K562 (cell line): ENCODE data around the gene LDB2. TPM values are rescaled to one million over a fixed set of nuclear protein-coding genes. Genes with fewer than 3 reads are reported as not detected.

Experiments used
- ATAC-seq: fragments of 200-7000 bp; cut with Tn5 transposase; 3 replicates; pipeline ENCODE4 v1.9.1; 2020; ENCODE audit warnings: moderate library complexity
- BruUV-seq: library from RNA; stranded (reverse); fragments of 400-500 nt; replicated peaks from 2 replicates; lab custom pipeline; 2021; lab: Mats Ljungman, UMichigan
- CTCF ChIA-PET: fragments of 300-600 bp; formaldehyde crosslinking; extraction: SDS; loops from one replicate; lab custom pipeline; 2021; ENCODE audit warnings: low intra/inter-chr PET ratio; lab: Yijun Ruan, JAX
- POLR2A ChIA-PET: fragments of 300-600, 350-650 bp; sonication (Branson Sonifier 250); formaldehyde crosslinking; extraction: SDS; loops from one replicate; lab custom pipeline; 2021; ENCODE audit warnings: antibody characterized with exemption, inconsistent platforms; lab: Yijun Ruan, JAX
- DNase-seq, 4 experiments: peaks; one replicate each; pipeline versions ENCODE4 v3.0.0 to v3.0.0-alpha.2; 2011 to 2018; ENCODE audit warnings: low spot score in 3 of 4, mixed read lengths in 3 of 4; ENCODE audit errors: extremely low read depth in 1 of 4
- FAIRE-seq: peaks from 2 replicates; lab custom pipeline; 2011; peaks lifted over from hg19 to GRCh38; lab: Jason Lieb, UNC
- H2AFZ ChIP-seq: 2 replicates; pipeline ENCODE4 v1.6.0; 2011; ENCODE audit warnings: low read depth, low read length, control low read depth, inconsistent platforms
- H3K27ac ChIP-seq: fragments of 200-600 bp; 3 replicates; pipeline ENCODE4 v1.8.0; 2011; ENCODE audit warnings: low read depth, mild to moderate bottlenecking, control low read depth, inconsistent platforms, low read length, moderate library complexity, mixed read lengths; ENCODE audit errors: extremely low read depth
- H3K27me3 ChIP-seq, 2 experiments: fragments of 300-600 bp in 1 of 2; 2 replicates in 1 of 2; 3 replicates in 1 of 2; pipeline versions ENCODE4 v1.6.0 to v1.8.0; 2011; ENCODE audit warnings: inconsistent platforms in 2 of 2, low read length in 2 of 2, mild to moderate bottlenecking in 1 of 2, mixed read lengths in 1 of 2, moderate library complexity in 1 of 2; ENCODE audit not compliant: control insufficient read depth in 2 of 2, insufficient read depth in 2 of 2
- H3K36me3 ChIP-seq: fragments of 300-600 bp; 3 replicates; pipeline ENCODE4 v1.8.0; 2011; ENCODE audit warnings: mild to moderate bottlenecking, low read length, inconsistent platforms; ENCODE audit not compliant: control insufficient read depth, insufficient read depth
- H3K4me1 ChIP-seq, 2 experiments: fragments of 200-600 bp in 1 of 2; replicated peaks in 1 of 2; 2 replicates in 1 of 2; 3 replicates in 1 of 2; pipeline versions ENCODE4 v1.5.1 to v1.8.0; 2011; ENCODE audit warnings: inconsistent platforms in 2 of 2, low read length in 2 of 2, mild to moderate bottlenecking in 1 of 2, mixed read lengths in 1 of 2, moderate library complexity in 1 of 2; ENCODE audit not compliant: control insufficient read depth in 2 of 2, insufficient read depth in 2 of 2
- H3K4me2 ChIP-seq: 2 replicates; pipeline ENCODE4 v1.6.1; 2011; ENCODE audit warnings: low read length, control low read depth, inconsistent platforms, mixed read lengths; ENCODE audit not compliant: insufficient read depth
- H3K4me3 ChIP-seq: fragments of 200-600 bp; sonication (generic), shearing (Covaris generic); 2 replicates; pipeline ENCODE4 v1.5.1; 2016; ENCODE audit warnings: control low read depth, inconsistent platforms
- H3K79me2 ChIP-seq: fragments of 200-600 bp; 3 replicates; pipeline ENCODE4 v1.8.0; 2011; ENCODE audit warnings: low read length, inconsistent platforms; ENCODE audit not compliant: control insufficient read depth, insufficient read depth
- H3K9ac ChIP-seq, 2 experiments: 2 replicates each; pipeline versions ENCODE4 v1.6.0 to v1.6.1; 2011; ENCODE audit warnings: low read depth in 2 of 2, low read length in 2 of 2, control low read depth in 1 of 2, inconsistent platforms in 1 of 2, mild to moderate bottlenecking in 1 of 2, mixed read lengths in 1 of 2; ENCODE audit not compliant: insufficient read depth in 1 of 2
- H3K9me1 ChIP-seq: one replicate; pipeline ENCODE4 v1.6.0; 2011; ENCODE audit warnings: inconsistent platforms, mild to moderate bottlenecking, low read length, moderate library complexity; ENCODE audit not compliant: control insufficient read depth, insufficient read depth
- H3K9me3 ChIP-seq: replicated peaks from 2 replicates; pipeline ENCODE4 v1.5.1; 2011; ENCODE audit warnings: low read depth, low read length, inconsistent platforms; ENCODE audit not compliant: control insufficient read depth, insufficient read depth
- H4K20me1 ChIP-seq: replicated peaks from 2 replicates; pipeline ENCODE4 v1.6.1; 2011; ENCODE audit warnings: low read length, inconsistent platforms, mixed read lengths; ENCODE audit not compliant: control insufficient read depth, insufficient read depth
- CREBBP ChIP-seq: IDR thresholded peaks from one replicate; pipeline ENCODE4 v1.6.1; 2012; ENCODE audit warnings: low read depth, mild to moderate bottlenecking, control low read depth, inconsistent platforms, low read length
- ETV5 ChIP-seq: sonication (generic); formaldehyde crosslinking; IDR thresholded peaks from 2 replicates; pipeline ENCODE4 v1.4.0; 2020; ENCODE audit warnings: low read depth, mild to moderate bottlenecking, missing genetic modification reagents
- FOSL1 ChIP-seq: fragments of 200-800 bp; sonication (Bioruptor generic); conservative IDR thresholded peaks from 2 replicates; pipeline ENCODE4 v1.6.1; 2016; ENCODE audit warnings: missing genetic modification characterization, missing compliant biosample characterization
- LCOR ChIP-seq: sonication (generic); formaldehyde crosslinking; IDR thresholded peaks from 2 replicates; pipeline ENCODE4 v1.8.0; 2022; ENCODE audit warnings: mild to moderate bottlenecking, missing genetic modification reagents
- MBD2 ChIP-seq: sonication (generic); IDR thresholded peaks from 2 replicates; pipeline ENCODE4 v1.6.1; 2016; ENCODE audit warnings: low read depth, borderline replicate concordance
- MTA1 ChIP-seq: fragments of 450-650 bp; IDR thresholded peaks from 2 replicates; pipeline ENCODE4 v1.6.1; 2017; ENCODE audit warnings: borderline replicate concordance
- NEUROD1 ChIP-seq: fragments of 150-350 bp; IDR thresholded peaks from 2 replicates; pipeline ENCODE4 v1.6.1; 2014; ENCODE audit warnings: borderline replicate concordance, low read length, low read depth; ENCODE audit not compliant: partially characterized antibody
- POLR2AphosphoS5 ChIP-seq: IDR thresholded peaks from 2 replicates; pipeline ENCODE4 v1.6.1; 2011; ENCODE audit warnings: mild to moderate bottlenecking, low read depth, low read length, moderate library complexity; ENCODE audit not compliant: control insufficient read depth, insufficient read depth
- RB1 ChIP-seq: fragments of 450-650 bp; IDR thresholded peaks from 2 replicates; pipeline ENCODE4 v1.6.1; 2017; ENCODE audit warnings: low read depth, mild to moderate bottlenecking
- SPI1 ChIP-seq: IDR thresholded peaks from 2 replicates; pipeline ENCODE4 v1.6.1; 2011; ENCODE audit warnings: low read depth, low read length, control low read depth, borderline replicate concordance
- SRSF3 ChIP-seq: fragments of 200-400 bp; formaldehyde crosslinking; IDR thresholded peaks from 2 replicates; pipeline ENCODE4 v1.6.1; 2016; ENCODE audit warnings: mild to moderate bottlenecking, low read length, moderate library complexity; ENCODE audit not compliant: insufficient read depth
- STAT5B ChIP-seq: fragments of 250-450 bp; sonication (Bioruptor Pico); IDR thresholded peaks from 2 replicates; pipeline ENCODE4 v1.8.0; 2021; ENCODE audit warnings: mild to moderate bottlenecking, inconsistent platforms
- WHSC1 ChIP-seq: IDR thresholded peaks from one replicate; pipeline ENCODE4 v1.6.1; 2012; ENCODE audit warnings: low read length, control low read depth, inconsistent platforms
- ZFP30 ChIP-seq: fragments of 250-450 bp; sonication (Bioruptor Pico); IDR thresholded peaks from 2 replicates; pipeline ENCODE4 v1.8.0; 2022; ENCODE audit warnings: moderate library complexity, mild to moderate bottlenecking, inconsistent platforms, borderline replicate concordance
- ZNF184 ChIP-seq: sonication (generic); formaldehyde crosslinking; IDR thresholded peaks from 2 replicates; pipeline ENCODE4 v1.5.0; 2020; ENCODE audit warnings: missing genetic modification reagents
- ZNF24 ChIP-seq: fragments of 450-650 bp; IDR thresholded peaks from 2 replicates; pipeline ENCODE4 v1.6.1; 2016
- ZNF316 ChIP-seq: fragments of 450-650 bp; IDR thresholded peaks from 2 replicates; pipeline ENCODE4 v1.6.1; 2016
- ZNF551 ChIP-seq: fragments of 250-450 bp; sonication (Bioruptor Pico); IDR thresholded peaks from 2 replicates; pipeline ENCODE4 v1.5.0; 2021; ENCODE audit warnings: mild to moderate bottlenecking, moderate library complexity
- ZNF77 ChIP-seq: fragments of 250-450 bp; sonication (Bioruptor Pico); IDR thresholded peaks from 2 replicates; pipeline ENCODE4 v1.5.0; 2020
- ZNF778 ChIP-seq: fragments of 450-650 bp; formaldehyde crosslinking; IDR thresholded peaks from 2 replicates; pipeline ENCODE4 v1.4.0; 2020; ENCODE audit warnings: mild to moderate bottlenecking, moderate library complexity
- WGBS: fragments of 100-300 bp; shearing (Covaris generic); methylation state at CpG from one replicate; pipeline ENCODE4 v1.1.6; 2016; ENCODE audit warnings: low coverage, mixed read lengths; ENCODE audit not compliant: insufficient coverage; ENCODE audit errors: missing lambda C conversion rate; 5-methylcytosine and 5-hydroxymethylcytosine counted together
- in situ Hi-C: fragments of 300-500 bp; cut with MboI; formaldehyde crosslinking; loops from 4 replicates; pipeline ENCODE4 v1.15.0; 2018; ENCODE audit warnings: inconsistent platforms, mixed read lengths
- intact Hi-C: fragments of 100-400 bp; cut with micrococcal nuclease; formaldehyde crosslinking; loops from 2 replicates; pipeline ENCODE4 v1.14.2; 2022
- polyA plus RNA-seq, 8 experiments: library from polyadenylated mRNA; depleted of rRNA in 4 of 8; stranded (reverse) in 5 of 8; unstranded in 3 of 8; fragments of >200 nt; fragmentation: Nextera tagmentation in 2 of 8; fragmentation: Illumina TruSeq in 1 of 8; extraction: Ambion mirVana in 2 of 8; extraction: Trizol in 1 of 8; gene quantifications; 2 replicates each; pipeline versions ENCODE4 v1.2.1 to v1.2.3, GENCODE V29; 2011 to 2014; ENCODE audit warnings: inconsistent platforms in 1 of 8, missing spikeins in 1 of 8
- total RNA-seq, 7 experiments: library from RNA; depleted of rRNA in 6 of 7; stranded (reverse); fragments of >200 nt in 6 of 7; fragmentation: Illumina TruSeq in 2 of 7; extraction: Trizol in 2 of 7; gene quantifications; 2 replicates each; pipeline versions ENCODE4 v1.2.1 to v1.2.3, GENCODE V29; 2011 to 2021; ENCODE audit warnings: low replicate concordance in 1 of 7

LDB2 gene
- total and polyA plus RNA-seq, 9 of the 15 experiments (the other 6 are each of a cell fraction or from before 2014, with no cell fraction given), result 0.10 to 0.20 TPM; not detected in 7

DNA sequence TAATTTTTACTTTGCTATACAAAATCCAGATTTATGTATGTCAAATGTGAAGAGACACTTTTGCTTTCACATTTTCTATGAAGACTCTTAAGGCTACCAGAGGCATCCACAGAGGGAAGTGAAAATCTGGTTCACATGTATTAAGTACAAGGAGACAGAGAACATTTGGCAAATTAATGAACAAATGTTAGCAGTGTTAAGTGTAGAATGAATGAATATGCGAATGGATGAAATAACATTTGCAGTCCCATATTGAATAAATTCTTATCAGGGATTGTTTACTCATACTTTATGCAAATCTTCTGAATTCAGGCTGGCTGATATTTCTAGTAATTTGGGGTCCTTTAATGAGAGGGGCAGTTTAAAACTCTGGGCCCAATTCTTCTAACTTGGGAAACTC is 159.9 kb downstream of the LDB2 start:
- in situ Hi-C loops, result no loop called here
- no peak overlapping the region for H3K27ac ChIP-seq
- no peaks in the 10 kb centered on the region for H3K4me1 ChIP-seq
- no peak overlapping the region for H3K9ac ChIP-seq
- no peaks in the 10 kb centered on the region for H3K9me1 ChIP-seq
- ATAC-seq (no peak), FAIRE-seq (no peak), DNase-seq (no peak)
- no peaks in the 10 kb centered on the region for H4K20me1 ChIP-seq
- no peaks in the 10 kb centered on the region for H3K79me2 ChIP-seq
- WGBS, result 0% methylated on average over 1 of the region's 1 CpG
- intact Hi-C loops, result no loop called here
- H3K36me3 ChIP-seq, result no peaks in the 10 kb centered on the region
- H3K27me3 ChIP-seq, result no peaks in the 10 kb centered on the region
- H2AFZ ChIP-seq, result no peak overlapping the region
- no peaks in the 10 kb centered on the region for H3K9me3 ChIP-seq
- POLR2A ChIA-PET, result no interaction called here
- no peak overlapping the region for H3K4me2 ChIP-seq
- CTCF ChIA-PET, result no interaction called here
- H3K4me3 ChIP-seq, result no peak overlapping the region
- no TSS peak for BruUV-seq
- TF ChIP-seq ZNF24 (no peak), WHSC1 (no peak), ETV5 (no peak), NEUROD1 (no peak), ZNF184 (CRISPR knock-in tag) (no peak), RB1 (no peak), STAT5B (CRISPR knock-in tag) (no peak)

DNA sequence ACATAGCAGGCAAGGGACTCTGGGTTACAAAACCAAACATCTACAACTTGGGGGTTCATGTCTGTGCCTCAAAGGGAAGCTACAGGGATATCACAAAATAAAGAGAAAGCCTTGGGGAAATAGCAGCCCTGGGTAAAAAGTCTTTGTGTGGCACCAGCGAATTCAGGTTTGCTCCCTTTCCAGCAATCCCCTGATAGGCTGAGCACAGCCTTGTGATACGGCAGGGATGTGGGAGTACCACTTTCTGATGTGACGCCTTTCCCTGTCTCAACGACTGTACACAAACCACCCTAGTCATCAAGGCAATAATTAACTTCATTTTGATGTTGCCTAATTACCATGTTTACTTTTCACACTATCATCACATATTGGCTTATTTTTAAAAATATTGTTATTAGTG is 164.9 kb downstream of the LDB2 start:
- FAIRE-seq (no peak), ATAC-seq (no peak), DNase-seq (no peak)
- H3K27ac ChIP-seq, result no peak overlapping the region
- intact Hi-C loops, result no loop called here
- no peak overlapping the region for H3K9ac ChIP-seq
- H3K27me3 ChIP-seq, result no peaks in the 10 kb centered on the region
- WGBS, result 0% methylated on average over 4 of the region's 4 CpGs
- CTCF ChIA-PET, result no interaction called here
- no peaks in the 10 kb centered on the region for H3K4me1 ChIP-seq
- H3K4me2 ChIP-seq, result no peak overlapping the region
- in situ Hi-C loops, result no loop called here
- no peak overlapping the region for H2AFZ ChIP-seq
- H3K9me3 ChIP-seq, result no peaks in the 10 kb centered on the region
- H3K4me3 ChIP-seq, result no peak overlapping the region
- no peaks in the 10 kb centered on the region for H4K20me1 ChIP-seq
- H3K9me1 ChIP-seq, result no peaks in the 10 kb centered on the region
- no peaks in the 10 kb centered on the region for H3K36me3 ChIP-seq
- no peaks in the 10 kb centered on the region for H3K79me2 ChIP-seq
- no TSS peak for BruUV-seq
- POLR2A ChIA-PET, result no interaction called here
- TF ChIP-seq ZNF551 (CRISPR knock-in tag) (no peak), ZNF778 (CRISPR knock-in tag) (no peak), FOSL1 (no peak), ZNF316 (no peak), ZFP30 (CRISPR knock-in tag) (no peak), POLR2AphosphoS5 (no peak), CREBBP (no peak), MTA1 (no peak), SPI1 (no peak), LCOR (no peak), MBD2 (no peak), SRSF3 (no peak), ZNF77 (CRISPR knock-in tag) (no peak)
